Measurements from ENCODE around the gene CES3.
"Not testable (repeated sequence)": the region's sequence is repeated elsewhere in the genome, so short reads cannot be mapped to it uniquely, and the experiment has no call there.

The CES3 gene

GRCh38 chr16:66973716-66974115, 12.7 kb downstream of the CES3 start:
- DNase-seq, result no peak

- not testable (repeated sequence) for DNase-seq
Observed at GRCh38 chr16:66974156-66974931, 13.3 kb downstream of the CES3 start.

- peak in 2 of 3 experiments; percentile 6 to 29 for DNase-seq
Observed at GRCh38 chr16:66974932-66975246, 13.8 kb downstream of the CES3 start.

GRCh38 chr16:66975302-66975893, 14.3 kb downstream of the CES3 start:
- no peak for DNase-seq

GRCh38 chr16:66976746-66977145, 15.7 kb downstream of the CES3 start:
- peak in 1 of 3 experiments; percentile 7 for DNase-seq

- peak; percentile 60 to 81 (median 61) for DNase-seq
Observed at GRCh38 chr16:66977341-66978113, 16.5 kb downstream of the CES3 start.

GRCh38 chr16:66979011-66979717, 18.1 kb downstream of the CES3 start:
- no peak for DNase-seq

- DNase-seq, result no peak
Observed at GRCh38 chr16:66983033-66983432, 22.0 kb downstream of the CES3 start.

GRCh38 chr16:66984892-66985311, 23.8 kb downstream of the CES3 start:
- no peak for DNase-seq

- no peak for DNase-seq
Observed at GRCh38 chr16:66986559-66986958, 25.5 kb downstream of the CES3 start.

- no peak for DNase-seq
Observed at GRCh38 chr16:66988197-66988788, 27.2 kb downstream of the CES3 start, which contains the start of gene CES4A. CES4A (plus strand) TSS chr16:66988589; CDS start chr16:66988773, 184 bp downstream.

- DNase-seq, result no peak
Observed at GRCh38 chr16:66991545-66992077, 30.5 kb downstream of the CES3 start.

GRCh38 chr16:66993558-66993957, 32.5 kb downstream of the CES3 start:
- DNase-seq, result not testable (repeated sequence)

- no peak for DNase-seq
Observed at GRCh38 chr16:66996324-66996982, 35.4 kb downstream of the CES3 start.

GRCh38 chr16:66996983-66997358, 35.9 kb downstream of the CES3 start:
- DNase-seq, result no peak

- peak; percentile 46 to 92 (median 85) for DNase-seq
Observed at GRCh38 chr16:67000384-67001351, 39.6 kb downstream of the CES3 start.

GRCh38 chr16:67001726-67002125, 40.7 kb downstream of the CES3 start:
- DNase-seq, result no peak

- DNase-seq, result no peak
Observed at GRCh38 chr16:67006930-67007658, 46.0 kb downstream of the CES3 start.

- no peak for DNase-seq
Observed at GRCh38 chr16:67009158-67009557, 48.1 kb downstream of the CES3 start.

GRCh38 chr16:67011274-67011673, 50.2 kb downstream of the CES3 start:
- no peak for DNase-seq
